NOMO-1 treated with DMSO at 0.1 percent for 48 hours (cell line): ENCODE results near the gene ABHD5.
A peak's percentile ranks its signal among the peaks of the same experiment; 100 is the strongest.

Experiments used
- DNase-seq: peaks from one replicate; lab custom pipeline; 2025; ENCODE audit not compliant: unreplicated experiment; lab: John Stamatoyannopoulos, UW

Gene ABHD5

DNA sequence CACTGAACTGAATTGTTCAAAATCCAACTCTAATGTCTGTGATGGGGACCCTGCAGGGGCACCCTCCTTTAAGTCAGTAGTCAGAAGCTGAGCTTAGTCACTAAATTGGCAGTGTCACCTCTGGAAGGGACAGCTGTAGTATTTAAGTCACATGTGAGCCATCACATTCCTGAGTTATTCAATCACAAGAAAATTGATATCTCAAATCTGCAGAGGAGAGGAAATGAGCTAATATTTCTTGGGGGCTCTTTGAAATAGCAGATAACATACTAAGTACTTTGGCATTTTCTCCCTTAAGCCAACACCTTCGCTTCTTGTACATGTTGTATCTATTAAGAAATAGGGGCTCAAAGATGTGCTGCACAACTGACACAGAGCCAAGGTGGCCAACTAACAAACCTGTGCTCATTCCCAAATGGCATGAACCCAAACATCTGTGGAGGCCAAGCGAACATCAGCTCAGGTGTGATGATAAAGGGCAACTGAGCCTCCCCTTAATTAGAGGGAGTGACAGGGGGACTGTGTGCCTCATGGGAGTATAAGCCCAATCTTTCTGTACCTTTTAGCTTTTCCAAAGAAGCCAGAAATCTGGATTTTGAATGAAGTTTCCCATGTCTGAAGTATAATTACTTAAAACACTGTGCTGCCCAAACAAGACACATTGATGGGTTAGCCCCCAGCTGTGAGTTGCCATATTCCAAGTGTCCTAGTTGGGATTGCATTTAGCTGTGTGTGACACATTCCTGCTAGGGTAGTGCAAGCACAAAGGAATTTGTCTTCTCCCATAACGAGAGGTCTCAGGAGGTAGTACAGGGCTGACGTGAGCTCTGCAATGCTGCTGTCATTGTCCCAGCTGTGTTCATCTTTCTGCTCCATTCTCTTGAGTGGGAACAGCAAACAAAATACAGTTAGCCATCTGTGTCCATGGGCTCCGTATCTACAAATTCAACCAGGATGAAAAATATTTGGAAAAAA is 63.3 kb downstream of the ABHD5 start:
- DNase-seq = no peak

DNA sequence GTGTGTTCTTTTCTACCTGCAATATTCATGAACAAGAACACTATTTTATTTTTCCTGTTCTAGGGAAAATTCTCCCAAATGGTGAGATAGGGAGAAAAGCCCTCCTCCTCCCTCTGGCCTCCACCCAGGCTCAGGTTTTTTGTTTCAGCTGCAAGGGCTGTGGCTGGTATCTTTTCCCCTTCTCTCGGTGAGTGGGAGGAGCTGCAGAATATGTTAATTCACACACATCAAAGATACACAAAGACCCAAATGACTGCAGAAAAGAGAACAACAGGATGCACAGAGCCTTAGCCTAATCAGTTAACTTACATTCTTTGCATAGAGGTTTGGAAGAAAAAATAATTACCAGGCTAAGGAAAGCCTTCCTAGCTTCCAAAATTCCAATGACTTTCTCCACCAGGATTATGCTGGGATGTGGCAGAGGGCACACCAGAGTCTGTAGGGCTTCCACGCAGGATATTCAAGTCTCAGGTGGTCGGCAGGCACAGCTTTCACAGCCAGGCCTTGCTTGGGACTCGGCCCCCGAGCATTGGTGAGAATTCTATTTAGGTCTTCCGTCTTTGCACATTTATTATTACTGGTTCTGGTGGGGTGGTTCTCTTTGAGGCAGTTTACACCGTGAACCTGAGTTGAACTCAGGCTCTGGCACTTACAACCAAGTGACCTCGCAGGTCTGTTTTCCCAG is 64.9 kb downstream of the ABHD5 start:
- no peak for DNase-seq

DNA sequence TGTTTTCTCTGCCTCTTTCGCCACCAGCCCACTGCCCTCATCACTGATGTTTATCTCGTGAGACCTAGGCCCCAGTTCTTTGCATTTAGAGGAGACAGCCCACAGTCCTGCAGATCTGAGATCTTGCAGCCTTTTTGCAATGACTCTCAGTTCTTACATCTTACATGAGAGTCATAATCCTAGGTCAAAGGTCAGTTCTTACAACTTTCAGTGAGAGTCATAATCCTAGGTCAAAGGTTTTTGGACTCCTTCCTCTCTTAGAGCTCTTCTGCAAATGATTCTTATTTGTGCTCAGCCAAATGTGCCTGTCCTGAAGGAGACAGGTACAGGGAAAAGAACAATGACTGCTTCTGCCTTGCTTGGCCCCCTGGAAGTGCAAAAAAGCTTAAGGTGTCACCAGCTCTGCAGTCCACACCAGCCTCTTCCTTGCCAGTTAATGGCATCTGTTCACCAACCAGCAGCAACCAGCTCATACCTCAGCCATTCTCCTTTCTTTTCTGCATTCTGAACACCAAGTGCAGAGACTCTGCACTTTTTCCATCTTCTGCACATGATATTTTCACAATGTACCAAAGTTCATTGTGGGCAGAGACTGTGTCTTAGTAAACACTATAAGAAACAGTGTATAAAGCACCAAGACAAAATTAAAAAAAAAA is 67.1 kb downstream of the ABHD5 start:
- peak; percentile 41 for DNase-seq

DNA sequence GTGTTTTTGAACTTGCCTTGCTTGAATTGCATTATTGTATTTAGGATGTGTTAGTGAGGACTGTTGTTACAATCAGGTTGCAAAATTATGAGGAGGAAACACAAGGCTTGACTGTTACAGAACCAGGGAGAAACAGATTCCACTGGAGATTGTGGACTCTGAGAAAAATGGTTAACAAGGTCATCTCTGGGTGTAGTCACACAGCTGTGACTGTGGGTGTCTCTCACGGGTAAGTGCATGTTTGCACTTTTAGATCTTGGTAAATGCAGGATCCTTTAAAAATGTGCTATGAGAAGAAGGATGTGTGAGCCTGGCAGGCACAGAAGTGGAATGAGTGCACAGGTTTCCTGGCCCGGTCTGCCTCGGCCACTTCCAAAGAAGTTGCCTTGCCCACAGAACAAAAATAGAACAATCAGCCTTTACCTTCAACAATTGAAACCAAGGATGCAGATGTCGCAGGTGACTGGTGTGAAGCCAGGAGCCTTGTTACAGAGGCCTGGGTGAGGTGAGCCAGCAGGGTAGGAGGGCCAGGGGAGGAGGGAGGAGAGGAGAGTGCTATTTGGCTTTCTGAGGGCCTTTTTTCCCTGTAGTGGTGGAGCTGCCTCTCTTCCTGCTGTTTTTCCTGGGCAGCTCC is 68.0 kb downstream of the ABHD5 start:
- no peak for DNase-seq

DNA sequence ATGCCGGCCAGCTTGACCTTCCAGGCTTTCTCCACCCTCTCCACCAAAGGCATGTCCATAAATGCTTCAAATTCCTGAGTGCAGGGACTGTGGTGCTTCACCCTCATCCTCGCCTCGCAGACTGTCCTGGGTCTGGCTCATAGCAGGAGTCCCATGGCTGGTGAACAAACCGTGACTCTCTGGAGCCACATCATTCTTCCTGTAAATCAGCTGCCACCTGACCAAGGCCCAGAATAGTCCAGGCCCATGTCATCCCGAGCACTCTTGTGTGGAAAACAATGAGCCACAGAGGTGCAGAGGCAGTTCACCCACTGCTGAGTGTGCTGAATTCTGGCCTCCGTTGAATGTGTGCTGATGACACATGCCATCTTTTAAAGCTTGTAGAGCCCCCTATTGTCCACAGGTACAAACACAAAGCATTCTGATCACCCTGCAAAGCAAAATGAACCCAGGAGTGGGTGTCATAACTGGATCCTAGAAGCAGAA is 68.6 kb downstream of the ABHD5 start:
- DNase-seq = no peak

DNA sequence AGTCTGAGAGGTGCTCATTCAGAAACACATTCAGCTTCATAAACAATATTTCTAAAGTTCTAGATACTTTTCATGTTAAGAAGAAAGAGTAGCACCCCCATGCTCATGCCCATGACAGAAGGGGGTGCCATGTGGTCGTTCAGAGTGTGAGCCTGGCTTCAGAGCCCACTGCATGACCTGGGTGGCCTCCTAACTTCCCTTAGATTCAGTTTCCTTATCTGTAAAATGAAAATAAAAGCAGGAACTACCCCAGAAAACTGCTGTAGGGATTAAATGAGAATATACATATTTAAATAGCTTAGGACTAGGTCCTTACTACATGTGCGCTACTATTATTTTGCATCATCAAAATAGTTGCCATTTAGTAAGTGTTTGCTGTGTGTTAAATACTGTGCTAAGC is 69.2 kb downstream of the ABHD5 start:
- no peak for DNase-seq

DNA sequence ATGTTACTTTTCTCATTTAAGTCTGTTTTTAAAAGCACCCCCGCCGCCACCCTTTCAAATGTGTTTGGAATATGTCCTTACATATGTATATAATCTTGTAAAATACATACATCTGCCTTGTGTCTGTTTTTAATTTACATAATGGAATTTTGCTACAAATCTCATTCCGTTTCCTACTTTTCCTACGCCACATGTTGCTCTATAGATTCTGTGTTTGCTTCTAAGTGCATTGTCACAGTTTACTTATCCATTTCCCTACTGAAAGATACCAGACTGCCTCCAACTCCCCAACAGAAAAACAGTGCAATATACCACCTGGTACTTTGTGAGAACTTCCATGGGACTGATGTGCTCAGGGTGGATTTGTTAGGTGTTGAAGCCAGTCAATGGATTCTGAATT is 70.2 kb downstream of the ABHD5 start:
- DNase-seq = no peak

DNA sequence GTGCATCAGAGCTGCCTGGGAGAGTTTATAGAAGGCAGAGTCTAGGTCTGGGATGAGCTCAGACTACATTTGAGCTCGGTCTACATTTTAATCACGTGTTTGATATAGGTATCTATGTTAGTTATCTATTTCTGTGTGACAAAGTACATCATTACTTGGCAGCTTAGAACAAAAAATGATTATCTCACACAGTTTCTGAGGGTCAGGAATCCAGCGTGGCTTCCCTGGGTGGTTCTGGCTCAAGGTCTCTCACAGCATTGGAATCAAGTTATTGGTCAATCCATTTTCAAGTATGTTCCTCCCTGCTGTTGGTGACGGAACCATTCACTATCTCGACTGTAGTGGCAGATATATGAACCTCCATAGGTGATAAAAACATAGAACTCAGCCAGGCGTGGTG is 71.7 kb downstream of the ABHD5 start:
- no peak for DNase-seq

DNA sequence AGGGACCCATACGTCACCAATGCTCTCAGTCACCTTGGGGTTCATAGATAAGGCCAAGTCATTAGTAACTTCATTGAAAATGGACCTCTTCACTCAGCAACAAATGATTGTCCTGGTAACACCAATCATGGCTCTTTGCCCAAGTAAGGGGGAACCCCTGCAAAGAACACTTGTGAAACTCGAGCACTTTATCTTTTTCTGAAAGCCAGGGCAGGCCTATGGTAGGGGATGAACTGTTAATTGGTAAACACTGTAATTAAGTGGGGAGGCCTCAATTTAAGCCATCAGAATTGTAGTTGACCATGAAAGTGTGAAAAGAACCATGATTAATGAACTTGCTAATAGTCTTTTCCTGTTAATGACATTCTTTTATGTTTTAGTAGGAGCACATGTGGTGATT is 73.3 kb downstream of the ABHD5 start:
- DNase-seq = no peak

DNA sequence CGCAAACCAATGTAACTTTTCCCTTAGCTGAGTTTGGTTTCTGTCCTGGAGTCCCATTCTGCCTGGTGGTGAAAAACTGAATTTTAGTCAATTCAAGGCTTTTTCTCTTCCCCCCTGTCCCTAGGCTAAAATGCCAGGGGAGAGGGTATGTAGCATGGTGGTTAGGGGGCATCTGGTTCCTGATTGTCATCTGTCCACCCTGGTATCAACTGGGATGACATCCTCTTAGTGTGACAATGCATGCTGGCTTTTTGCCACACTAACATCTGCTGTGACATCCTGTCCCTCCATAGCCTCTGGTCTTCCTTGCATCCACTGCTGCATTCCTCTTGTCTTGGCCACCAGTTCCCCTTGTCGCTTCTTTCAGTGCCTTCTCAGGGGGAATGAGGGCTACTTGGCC is 73.7 kb downstream of the ABHD5 start:
- DNase-seq = no peak

DNA sequence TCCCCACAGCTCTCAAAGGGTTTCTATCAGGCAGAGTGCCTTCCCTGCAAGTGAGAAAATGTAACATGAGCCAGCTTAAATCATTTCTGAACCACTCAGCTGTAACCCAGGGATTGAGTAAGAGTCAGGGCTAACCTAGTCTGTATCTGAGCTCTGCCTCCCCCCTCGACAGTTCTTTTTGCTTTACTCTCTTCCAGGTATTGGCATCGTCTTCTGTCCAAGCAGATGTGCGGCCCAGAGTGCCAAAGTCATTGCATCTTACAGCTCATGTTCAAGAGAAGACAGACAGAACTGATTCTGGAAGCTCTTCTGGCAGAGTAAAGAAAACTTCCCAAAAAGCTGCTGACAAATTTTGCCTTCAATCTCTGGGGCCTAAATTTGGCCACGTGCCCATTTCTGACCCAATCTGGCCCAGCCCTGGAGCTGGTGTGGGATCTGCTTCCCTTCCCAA is 74.8 kb downstream of the ABHD5 start:
- no peak for DNase-seq

DNA sequence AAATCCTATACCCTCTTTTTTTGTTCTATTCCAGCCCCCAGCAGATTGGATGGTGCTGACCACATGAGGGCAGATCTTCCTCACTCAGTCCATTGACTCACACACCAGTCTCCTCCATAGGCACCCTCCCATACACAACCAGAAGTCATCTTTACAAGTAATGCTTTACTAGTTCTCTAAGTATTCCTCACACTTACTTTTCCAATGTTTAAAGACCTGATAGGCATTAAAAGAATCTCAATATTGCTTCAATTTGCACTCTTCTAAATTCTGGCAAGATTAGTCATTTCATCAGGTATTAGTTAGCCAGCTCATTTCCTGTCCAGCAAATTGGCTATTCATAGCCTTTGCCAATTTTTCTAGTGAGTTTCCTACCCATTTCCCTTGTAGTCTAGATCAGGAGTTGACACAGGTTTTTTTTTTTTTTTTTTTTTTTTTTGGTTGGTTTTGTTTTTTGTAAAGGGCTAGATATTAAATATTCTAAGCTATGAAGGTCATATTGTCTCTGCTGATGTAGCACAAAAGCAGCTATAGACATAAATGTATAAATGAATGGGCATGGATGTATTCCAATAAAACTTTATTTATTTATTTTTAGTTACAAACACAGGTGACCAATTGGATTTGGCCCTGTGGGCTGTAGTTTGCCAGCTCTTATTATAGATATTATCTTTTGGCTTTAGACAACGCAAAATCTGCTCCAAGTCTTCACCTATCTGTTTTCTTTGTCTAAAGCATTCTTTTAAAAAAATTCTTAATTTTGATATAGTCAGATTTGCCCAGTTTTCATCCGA is 76.1 kb downstream of the ABHD5 start:
- DNase-seq = no peak

DNA sequence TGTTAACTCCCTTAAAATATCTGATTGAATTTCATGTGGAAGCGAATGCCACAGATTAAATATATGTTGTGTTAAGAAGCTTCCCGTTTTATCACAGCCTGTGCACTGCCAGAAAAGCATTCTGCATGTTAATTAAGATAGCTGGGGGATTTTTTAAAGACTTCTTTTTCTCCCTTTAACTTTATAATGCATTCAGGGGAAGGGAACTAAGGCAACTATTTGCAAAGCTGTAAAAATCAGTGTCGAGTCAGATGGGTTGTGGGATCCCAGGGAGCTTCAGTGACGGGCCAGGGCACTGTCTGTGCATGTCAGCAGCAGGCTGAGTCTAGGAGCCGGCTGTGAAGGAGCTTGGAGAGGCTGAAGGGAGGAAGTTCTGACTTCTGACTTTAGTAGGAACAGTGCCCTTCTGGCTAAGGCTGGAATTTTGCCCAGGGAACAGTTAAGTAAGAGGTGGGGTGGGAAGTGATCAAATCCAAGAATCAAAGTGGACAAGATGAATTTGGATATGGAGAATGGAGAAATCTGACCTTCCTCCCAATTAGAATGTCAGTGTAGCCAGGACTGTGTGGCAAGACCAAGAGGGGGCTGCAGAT is 77.7 kb downstream of the ABHD5 start:
- no peak for DNase-seq

DNA sequence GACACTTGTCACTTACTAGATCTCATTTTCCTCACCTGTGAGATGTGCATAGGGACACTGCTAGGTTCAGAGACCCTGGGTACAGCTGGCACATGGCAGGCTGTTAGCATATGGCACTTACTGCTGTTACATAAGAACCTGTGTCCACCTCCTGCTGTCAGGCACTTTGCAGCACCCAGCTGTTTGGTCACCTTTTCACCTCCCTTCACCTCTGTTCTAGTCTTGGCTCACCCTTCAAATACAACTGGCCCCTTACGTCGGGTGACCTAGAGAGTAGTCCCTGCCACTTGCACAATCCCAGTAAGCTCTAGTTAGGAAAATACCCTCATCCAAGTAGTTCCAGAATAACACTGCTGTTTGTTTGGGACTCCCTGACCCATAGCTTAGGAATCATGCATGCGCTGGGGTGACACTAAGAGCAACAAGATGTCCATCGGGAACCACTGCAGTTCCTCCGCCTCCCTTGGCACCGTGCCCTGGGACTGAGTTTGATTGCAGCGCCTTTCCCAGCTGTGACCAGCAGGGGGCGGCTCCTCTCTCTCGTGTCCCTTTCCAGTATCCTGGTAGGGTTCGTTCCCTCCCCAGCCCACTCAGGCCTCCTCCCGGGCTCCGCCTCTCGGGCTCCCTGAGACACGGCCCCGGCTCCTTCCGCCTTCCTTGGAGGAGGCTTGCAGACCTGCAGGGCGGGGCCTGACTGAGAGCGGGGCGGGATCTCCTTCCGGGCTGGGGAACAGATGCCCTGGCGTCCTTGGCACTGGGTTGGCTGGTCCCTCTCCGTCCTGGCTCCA is 78.6 kb downstream of the ABHD5 start:
- peak; percentile 82 for DNase-seq

DNA sequence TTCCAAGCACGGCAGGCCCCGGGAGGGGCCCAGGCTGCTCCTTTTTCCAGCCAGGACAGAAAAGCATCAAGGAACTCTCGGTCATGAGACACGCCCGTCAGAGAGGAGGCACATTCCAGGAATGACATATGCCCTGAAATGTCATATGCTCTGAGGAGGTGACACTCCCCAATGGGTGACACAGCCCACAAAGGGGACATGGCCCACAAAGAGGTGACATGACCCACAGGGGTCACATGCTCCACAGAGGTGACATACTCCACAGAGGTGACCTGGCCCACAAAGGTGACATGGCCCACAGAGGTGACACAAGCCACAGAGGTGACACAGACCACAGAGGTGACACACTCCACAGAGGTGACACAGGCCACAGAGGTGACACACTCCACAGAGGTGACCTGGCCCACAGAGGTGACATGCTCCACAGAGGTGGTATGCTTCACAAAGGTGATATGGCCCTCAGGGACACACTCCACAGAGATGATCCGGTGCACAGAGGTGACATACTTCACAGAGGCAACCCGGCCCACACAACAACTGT is 79.2 kb downstream of the ABHD5 start:
- DNase-seq = no peak

DNA sequence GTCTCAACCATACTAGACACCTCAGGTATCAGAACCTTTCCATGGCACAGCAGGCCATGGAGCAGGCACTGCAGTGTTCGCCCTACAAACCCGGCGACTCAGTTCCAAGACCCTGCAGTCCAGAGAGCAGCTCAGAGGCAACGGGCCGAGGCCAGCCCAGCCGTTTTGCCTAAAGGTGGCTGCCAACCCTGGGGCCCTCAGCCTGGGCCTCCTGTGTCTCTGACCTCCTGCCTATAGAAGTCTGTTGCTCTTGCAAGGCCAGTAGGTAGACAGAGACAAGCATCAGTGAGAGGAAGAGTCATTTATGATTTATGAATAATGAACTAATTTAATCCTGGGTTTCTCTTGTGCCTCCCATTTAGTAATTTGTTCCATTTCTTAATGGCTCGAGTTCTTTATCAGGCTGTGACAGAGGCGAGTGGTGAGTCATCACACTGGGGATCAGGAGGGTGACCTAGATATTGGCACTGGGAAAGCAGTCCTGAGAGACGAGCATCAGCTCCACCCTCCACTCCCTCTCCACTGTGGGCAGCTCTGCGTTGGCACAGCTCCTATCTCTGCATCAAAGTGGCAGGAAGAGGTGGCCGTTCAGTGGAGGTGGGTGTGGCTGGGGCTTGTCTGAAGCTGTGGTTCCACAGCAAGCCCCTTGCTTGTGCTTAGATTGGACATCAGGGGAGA is 79.8 kb downstream of the ABHD5 start:
- DNase-seq = no peak

DNA sequence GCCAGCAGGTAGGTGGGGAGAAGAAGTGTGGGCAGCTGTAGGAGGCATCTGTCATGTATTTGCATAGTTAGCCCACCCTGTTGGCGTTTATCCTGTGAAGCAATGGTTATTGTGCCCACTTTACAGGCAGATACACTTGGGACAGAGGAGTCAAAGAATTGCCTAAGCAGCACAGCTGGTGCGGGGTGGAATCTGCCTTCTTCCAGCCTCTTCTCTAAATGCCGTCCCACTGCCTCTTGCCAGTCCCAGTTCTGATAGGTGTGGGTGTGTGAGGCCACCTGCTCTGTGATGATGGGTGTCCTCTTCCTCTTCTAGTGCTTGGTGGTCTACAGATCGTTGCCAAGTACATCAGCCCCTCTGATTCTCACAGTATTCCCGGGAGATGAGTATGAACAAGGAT is 80.9 kb downstream of the ABHD5 start:
- DNase-seq = no peak
